Measurements from ENCODE around the gene OR7G1.

- TF ChIP-seq CTCF (IDR thresholded peaks at IDR 0.05) (no peak), POLR2A (IDR thresholded peaks at IDR 0.05) (no peak)
Measured at GRCh38 chr19:9155591-9155990, 40.0 kb upstream of the OR7G1 start.
